DND-41 (cell line): ENCODE results near the gene TUBB3.

Experiments
- CTCF ChIP-seq: IDR thresholded peaks from 2 replicates; pipeline ENCODE4 v1.5.1; 2012; ENCODE audit warnings: borderline replicate concordance, low read length, moderate library complexity, mild to moderate bottlenecking; ENCODE audit not compliant: poor library complexity, severe bottlenecking; ENCODE audit errors: extremely low read depth
- EZH2 ChIP-seq: IDR thresholded peaks from 3 replicates; pipeline ENCODE4 v1.6.1; 2012; ENCODE audit warnings: borderline replicate concordance, low read depth, mild to moderate bottlenecking, moderate library complexity, low read length, inconsistent platforms; ENCODE audit not compliant: severe bottlenecking

GRCh38 chr16:89918453-89919347 lies 4.4 kb upstream of the TUBB3 start, which contains the start of gene MC1R:
- peak; percentile 55 for TF ChIP-seq CTCF
- no peak for TF ChIP-seq EZH2
